Measurements from ENCODE around the gene APOBEC3G.

GRCh38 chr22:39027717-39028116 lies 49.4 kb upstream of the APOBEC3G start:
- no peak for TF ChIP-seq CREB1 (IDR thresholded peaks at IDR 0.05; ENCODE audit: low read depth)
- TF ChIP-seq CHD4 (IDR thresholded peaks at IDR 0.05), result no peak
- no peak for TF ChIP-seq CTCF (IDR thresholded peaks at IDR 0.05 in 2 of 3, conservative IDR thresholded peaks at IDR 0.05 in 1 of 3; ENCODE audit: control insufficient read depth in 2 of 3, extremely low read depth in 1 of 3, insufficient read depth in 1 of 3, low read depth in 3 of 3, low read length in 3 of 3)
- TF ChIP-seq NFXL1 (IDR thresholded peaks at IDR 0.05; ENCODE audit: borderline replicate concordance), result no peak; the same call in 1 of the 2 replicates
- TF ChIP-seq TCF12 (IDR thresholded peaks at IDR 0.05; ENCODE audit: low read depth, low read length), result no peak
- TF ChIP-seq HCFC1 (IDR thresholded peaks at IDR 0.05; ENCODE audit: low read length), result no peak
- no peak for TF ChIP-seq CEBPZ (IDR thresholded peaks at IDR 0.05; ENCODE audit: low read depth, low read length)
- TF ChIP-seq POLR2AphosphoS5 (IDR thresholded peaks at IDR 0.05; ENCODE audit: low read length), result no peak
- TF ChIP-seq ESRRA (IDR thresholded peaks at IDR 0.05; ENCODE audit: low read length), result no peak
- no peak for TF ChIP-seq JUND (IDR thresholded peaks at IDR 0.05; ENCODE audit: low read depth, low read length)
- no peak for TF ChIP-seq RUNX3 (IDR thresholded peaks at IDR 0.05; ENCODE audit: low read length)
- TF ChIP-seq EZH2 (IDR thresholded peaks at IDR 0.05; ENCODE audit: borderline replicate concordance, control insufficient read depth, low read depth, low read length), result no peak
- no peak for TF ChIP-seq YY1 (IDR thresholded peaks at IDR 0.05; ENCODE audit: low read depth, low read length)
- no peak for TF ChIP-seq BRCA1 (IDR thresholded peaks at IDR 0.05; ENCODE audit: low read depth, low read length)
